ENCODE results near the gene LAMA2. TPM values are rescaled to one million over a fixed set of nuclear protein-coding genes. Genes with fewer than 3 reads are reported as not detected.
"Not testable (repeated sequence)": the region's sequence is repeated elsewhere in the genome, so short reads cannot be mapped to it uniquely, and the experiment has no call there.

The LAMA2 gene
- total RNA-seq, 1 donor from 2014 or later: 43.4 TPM

DNA sequence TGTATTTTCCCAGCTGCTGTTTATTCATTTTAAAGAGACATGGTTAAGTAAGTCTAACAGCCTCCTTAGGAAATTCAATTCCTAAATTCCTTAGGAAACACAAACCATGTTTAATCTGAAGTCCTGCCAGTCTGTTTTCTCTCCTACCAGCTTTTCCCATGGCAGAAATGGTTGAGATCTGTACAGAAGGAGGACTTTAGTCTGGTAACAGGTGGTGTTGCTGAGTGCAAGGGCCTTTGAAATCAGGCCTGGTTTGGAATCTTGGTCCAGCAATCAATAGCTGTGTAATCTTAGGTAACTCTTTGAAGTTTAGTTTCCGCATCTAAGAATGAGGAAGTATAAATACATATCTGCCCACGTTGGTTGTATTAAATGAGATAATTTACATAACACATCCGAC, 232.5 kb downstream of the LAMA2 start:
- no peak for DNase-seq (ENCODE audit: low spot score)

DNA sequence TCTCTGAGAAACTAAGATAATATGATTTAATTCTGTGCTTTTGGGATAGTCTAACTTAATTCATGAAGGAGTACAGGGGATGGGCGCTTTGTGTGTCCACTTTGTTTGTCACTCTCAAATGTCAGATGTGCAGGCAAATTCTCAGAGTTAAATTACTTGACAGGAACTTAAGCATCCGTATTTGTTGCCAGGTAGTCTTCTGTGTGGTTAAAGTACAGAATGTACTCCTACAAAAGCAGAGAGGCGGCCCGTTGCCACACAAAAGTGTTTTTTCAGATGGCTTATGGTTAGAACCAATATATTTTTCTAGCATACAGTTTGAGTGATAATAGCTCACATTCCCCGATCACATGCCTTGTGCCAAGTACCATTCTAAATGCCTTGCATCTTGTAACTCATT, 234.4 kb downstream of the LAMA2 start:
- DNase-seq (ENCODE audit: low spot score): no peak

DNA sequence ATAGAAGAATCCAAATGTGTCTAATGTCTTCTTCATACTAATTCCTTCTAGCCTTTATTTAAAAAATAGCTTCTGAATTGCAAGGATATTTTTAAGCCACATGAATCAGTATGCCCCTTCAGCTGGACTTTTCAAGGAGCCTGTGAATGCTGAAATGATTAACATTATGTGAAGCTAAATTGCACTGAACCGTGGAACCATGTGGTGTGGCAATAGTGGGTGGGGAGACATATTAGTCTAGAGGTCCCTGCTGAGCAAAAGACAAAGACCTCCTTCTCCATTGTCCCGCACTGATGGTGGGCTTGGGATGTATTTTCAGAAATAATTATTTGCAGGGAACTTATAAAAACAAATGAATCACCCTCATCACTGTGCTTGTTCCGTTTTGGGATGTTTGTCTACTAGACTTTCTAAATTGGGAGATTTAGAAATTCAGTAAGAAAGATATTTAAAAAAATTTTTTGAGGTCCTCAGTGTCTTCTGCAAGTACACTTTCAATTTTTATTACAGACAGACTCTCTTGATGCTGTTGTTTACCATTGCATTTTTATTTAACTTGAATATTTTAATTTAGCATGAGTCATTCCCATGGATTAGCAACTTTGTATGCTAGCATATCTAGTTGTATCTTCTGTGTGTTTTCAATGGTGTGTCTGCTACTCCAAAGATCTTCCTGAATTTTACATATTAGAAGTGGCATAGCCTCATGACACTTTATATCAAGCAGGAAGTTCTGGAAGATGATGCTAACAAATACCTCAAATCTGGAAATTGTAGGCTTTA, 238.1 kb downstream of the LAMA2 start:
- no peak for DNase-seq (ENCODE audit: low spot score)

DNA sequence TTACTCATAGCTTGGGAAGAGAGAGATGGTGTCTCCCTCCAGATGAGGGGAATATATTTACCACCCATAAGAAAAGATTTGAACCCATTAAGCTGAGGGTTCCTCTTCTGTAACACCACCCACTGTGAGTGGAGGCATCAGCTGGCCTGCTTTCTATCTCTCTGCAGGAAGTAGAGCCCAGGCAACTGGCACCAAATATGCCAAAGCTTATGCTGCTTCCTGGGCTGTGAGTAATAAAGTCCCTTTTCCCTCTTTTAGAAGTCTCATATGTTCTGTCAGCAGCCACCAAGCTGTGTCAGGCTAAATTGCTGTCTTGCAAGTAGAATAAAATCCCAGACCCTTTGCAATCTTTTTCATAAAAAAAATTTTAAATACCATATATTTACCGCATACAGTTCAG, 241.4 kb downstream of the LAMA2 start:
- no peak for DNase-seq (ENCODE audit: low spot score)

DNA sequence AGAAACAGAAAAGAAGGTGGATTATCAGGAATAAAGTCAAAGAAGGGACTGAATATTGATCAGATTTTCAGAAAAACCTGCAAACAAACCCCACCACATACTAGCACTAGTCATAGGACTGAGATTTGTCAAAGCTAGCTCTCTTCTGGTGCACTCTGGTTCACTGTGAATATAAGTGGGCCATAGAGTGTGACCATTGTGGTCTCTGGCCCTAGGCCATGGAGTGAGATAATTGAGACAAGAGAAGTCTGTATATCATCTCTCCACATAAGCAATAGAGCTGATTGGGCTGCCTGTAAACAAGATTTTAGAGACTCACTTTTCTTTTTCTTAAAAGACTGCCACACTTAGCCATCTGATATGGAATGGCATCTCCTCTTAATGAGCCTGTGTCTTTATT, 247.2 kb downstream of the LAMA2 start:
- no peak for DNase-seq (ENCODE audit: low spot score)

DNA sequence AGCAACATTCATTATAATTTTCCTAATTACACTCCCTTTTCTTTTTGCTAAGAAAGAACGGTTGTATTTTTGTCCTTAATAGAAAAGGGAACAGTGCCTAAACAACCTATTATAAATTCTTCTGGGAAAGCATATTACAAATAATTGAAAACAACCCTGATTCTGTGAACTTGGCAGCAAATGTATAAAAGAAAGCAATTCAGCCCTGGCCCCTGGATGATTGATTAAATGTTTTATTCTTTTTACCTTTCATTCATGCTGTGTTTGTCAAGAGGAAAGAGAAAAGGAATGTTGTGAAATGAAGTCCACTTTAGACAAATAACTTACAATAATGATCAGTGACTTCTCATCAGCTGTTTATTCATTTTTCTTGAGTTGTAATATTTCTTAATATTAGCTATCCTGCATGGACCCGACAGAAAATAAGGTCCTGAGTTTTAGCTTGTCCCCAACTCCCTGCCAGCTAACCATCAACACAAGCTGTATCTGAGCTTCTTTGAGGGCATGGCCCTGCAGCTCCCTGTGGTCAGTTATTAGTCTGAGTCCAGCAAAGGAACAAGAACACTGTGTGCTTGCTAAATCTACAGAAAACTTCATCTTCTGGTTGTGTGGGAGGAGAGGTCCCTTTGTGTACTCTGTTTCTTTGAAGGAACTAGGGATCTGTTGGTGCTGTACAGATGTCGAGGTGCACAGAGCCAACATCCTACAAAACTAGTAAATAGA, 248.2 kb downstream of the LAMA2 start:
- no peak for DNase-seq (ENCODE audit: low spot score)

DNA sequence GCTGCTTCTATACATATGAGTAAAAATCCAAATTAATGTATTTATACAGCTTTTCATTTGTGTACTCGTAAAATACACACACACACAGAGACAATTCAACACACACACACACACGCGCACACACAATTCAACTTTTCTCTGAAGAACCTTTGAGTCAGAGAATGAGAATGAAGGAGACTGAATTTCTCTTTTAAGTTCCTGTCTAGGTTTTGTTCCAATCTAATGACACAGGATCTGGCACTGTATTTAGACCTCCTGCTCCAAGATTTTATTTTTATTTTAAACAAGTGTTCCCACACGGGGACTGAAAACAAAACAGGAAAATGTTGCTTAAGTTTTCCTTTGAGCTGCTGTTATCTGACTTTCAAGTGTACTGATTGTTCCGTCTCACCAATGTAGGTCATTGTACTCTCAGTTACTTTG, 250.8 kb downstream of the LAMA2 start:
- no peak for DNase-seq (ENCODE audit: low spot score)

DNA sequence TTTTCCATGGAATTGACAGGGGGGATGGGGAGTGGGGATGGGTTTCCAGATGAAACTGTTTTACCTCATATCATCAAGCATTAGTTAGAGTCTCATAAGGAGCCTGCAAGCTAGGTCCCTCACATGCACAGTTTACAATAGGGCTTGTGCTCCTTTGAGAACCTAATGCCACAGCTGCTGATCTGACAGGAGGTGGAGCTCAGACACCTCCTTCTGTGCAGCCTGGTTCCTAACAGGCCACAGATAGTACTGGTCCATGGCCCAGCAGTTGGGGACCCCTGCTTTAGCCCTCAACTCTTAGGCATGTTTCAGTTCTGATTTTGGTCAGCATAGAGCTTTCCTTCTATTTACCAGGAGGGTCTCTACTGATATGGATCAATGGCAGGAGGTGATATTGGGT, 251.6 kb downstream of the LAMA2 start:
- DNase-seq (ENCODE audit: low spot score): no peak

DNA sequence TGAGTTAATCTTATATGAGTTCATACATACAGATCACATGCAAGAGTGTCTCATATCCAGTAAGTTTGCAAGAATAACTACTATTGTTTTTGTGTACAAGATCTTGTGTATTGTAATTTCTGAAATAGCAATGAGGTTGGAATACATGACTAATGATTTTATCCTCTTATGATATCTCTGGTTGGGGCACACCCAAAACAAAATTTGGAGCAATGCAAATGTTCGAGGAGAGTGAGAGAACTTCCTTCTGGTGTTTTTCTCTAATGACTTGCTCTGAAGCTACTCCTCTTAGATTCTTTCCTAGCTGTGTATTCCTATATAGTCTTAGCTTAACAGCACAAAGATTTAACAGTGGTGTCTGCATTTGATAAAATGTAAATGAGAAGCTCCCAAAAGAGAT, 252.5 kb downstream of the LAMA2 start:
- DNase-seq (ENCODE audit: low spot score): no peak

DNA sequence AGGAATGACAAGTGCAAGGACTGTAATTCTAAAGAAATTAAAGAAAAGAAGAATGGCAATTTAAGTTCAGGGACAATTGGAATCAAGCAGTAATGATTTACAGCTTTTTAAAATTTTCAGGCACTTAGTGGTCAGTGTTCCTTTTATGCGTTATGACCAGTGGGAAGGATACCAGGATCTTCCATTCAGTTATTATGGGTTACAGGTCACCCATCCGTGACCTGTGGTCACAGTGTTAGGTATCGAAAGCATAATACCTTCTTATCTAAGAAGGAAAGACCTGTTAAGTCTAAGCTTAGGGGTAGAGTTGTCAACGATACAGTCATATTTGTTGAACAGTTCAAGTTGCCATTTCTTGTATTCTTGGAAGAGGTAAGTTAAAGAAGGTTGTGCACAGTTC, 253.8 kb downstream of the LAMA2 start:
- DNase-seq (ENCODE audit: low spot score): no peak

DNA sequence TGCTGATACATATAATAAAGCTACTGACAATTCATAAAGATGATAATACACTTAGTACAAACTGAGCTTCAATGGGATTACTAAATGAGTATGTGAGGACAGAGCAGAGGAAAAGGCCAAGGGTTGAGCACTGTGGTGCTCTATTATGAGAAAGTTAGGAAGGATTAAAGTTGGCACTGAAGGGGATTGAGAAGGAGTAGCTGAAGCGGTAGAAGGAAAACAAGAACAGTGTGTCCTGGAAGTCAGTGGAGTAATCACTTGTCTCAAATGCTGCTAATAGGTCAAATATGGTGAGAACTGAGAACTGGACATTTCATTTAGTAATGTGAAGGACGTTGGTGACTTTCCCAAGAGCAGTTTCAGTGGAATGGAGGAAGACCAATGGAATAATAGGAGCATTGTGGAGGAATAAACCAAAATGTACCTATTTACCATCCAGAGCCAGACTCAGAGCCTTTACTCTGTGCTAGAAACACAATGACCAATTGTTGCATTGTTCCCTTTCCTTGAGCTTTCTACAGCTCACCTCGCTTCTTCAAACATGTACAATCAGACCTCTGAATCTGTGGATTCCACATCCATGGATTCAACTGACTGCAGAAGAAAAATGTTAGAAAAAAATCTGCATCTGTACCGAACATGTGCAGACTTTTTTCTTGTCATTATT, 255.9 kb downstream of the LAMA2 start:
- no peak for DNase-seq (ENCODE audit: low spot score)

DNA sequence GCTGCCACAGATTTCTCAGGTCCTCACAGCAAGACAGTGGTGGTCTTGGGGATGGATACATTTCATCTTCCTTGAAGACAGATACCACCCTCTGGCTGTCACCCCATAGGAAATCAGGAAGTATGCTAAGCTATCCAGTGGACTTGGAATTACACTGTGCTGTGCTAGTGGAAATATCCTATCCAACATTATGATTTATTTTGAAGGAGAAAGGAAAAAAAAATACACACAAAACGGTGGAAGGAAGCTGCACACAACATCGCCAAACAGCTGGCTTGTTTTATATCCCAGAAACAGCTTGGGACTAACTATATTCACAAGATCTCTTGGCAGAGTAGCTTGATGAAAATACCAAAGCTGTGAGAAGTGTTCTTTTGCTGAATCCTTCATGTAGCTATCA, 257.6 kb downstream of the LAMA2 start:
- DNase-seq (ENCODE audit: low spot score): no peak

DNA sequence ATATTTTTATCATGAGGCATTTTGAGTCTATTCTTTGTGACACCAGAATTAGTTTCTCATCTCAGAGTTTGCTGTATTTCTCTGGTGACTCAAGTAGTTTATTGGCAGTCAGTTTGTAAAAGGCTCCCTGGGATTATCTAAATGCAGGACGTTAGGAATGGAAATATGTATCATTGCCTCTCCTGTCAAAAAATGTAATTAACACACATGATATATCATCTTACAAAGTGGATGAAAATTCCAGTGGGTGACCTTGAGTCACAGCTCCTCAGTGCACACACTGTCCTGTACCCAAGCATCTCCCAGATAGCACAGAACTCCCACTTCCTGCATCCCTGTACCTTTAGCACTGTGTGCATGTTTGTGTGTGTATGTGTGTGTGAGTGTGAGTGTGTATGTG, 258.6 kb downstream of the LAMA2 start:
- no peak for DNase-seq (ENCODE audit: low spot score)

DNA sequence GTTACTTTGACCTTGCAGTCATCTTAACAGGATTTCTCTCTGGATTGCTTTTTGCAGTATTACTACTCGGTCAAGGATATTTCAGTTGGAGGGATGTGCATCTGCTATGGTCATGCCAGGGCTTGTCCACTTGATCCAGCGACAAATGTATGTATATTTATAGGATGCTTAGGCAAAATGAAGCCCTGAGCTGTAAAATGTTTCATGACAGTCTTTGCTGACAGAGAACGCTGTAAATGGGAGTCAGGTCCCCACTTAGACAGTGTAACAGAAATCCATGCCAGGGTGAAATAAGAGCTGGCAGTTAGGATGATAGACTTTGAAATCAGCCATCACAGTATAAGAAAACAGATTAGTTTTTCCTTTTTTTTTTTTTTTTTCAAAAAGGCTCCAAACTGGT, 264.0 kb downstream of the LAMA2 start:
- no peak for DNase-seq (ENCODE audit: low spot score)

DNA sequence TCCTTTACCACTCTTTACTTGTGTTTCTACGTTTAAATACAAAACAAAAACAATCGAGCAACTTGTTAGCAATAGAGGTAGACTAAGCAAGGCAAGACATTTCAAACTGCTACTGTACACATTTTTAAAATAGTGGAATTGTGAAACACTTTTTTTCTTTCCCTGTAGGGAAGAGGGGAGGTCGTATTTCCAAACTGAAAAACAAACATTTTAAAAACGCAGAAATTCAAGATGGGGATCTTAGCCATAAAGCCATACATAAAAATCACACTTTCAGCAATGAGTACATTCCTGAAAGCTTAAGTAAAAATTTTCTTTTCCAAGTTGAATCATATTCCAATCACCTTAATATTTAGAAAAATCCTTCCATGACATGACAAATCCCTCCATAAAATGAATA, 267.6 kb downstream of the LAMA2 start:
- DNase-seq (ENCODE audit: low spot score): no peak

DNA sequence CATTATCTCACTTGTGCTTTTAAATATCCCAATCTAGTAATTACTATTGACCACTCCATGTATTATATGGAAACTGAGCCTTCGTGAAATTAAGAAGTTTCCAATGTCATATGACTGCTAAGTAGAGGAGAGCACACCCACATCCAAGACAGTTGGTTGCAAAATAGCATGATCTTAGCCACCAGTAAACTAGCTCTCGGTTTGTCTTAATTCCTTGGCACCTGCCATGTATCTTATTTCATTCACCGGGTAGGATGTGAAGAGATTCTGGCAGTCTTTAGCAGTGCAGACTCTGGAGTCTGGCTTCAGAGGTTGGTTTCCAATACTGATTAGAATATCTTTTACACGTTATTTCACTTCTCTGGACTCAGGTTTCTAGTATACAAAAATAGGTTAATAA, 270.3 kb downstream of the LAMA2 start:
- DNase-seq (ENCODE audit: low spot score): no peak

DNA sequence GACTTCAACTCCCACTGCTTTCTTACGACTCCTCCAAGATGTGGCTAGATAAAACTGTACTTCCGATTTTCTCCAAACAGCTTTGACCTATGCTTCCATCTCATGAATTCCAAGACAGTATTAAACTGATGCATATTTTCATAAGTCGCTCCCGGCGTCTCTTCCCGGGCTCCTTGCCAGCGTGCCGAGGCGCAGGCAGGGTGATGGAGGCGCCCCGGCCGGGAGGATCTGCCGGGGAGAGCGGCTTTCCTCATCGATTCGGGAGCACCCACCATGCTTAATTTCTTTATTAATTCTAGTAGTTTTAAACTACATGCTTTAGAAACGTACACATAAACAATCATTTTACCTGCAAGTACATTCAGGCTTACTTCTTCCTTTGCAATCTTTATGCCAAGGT, 276.3 kb downstream of the LAMA2 start:
- DNase-seq (ENCODE audit: low spot score): not testable (repeated sequence)

DNA sequence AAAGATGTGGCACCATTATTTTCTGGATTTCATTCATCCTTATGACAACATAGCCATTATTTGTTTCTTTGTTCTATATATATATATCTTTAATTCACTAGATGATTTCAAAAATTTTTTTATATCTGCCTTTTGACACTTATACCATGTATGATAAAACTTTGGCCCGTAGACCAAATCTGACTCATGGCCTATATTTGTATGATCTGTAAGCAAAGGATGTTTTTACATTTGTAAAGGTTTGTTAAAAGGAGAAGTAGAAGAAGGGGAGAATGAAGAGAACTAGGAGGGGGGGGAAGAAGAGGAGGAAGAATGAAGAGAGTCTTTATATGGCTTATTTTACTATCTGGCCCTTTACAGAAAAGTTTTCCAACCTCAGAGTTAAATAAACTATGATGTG, 279.7 kb downstream of the LAMA2 start:
- DNase-seq (ENCODE audit: low spot score): no peak

DNA sequence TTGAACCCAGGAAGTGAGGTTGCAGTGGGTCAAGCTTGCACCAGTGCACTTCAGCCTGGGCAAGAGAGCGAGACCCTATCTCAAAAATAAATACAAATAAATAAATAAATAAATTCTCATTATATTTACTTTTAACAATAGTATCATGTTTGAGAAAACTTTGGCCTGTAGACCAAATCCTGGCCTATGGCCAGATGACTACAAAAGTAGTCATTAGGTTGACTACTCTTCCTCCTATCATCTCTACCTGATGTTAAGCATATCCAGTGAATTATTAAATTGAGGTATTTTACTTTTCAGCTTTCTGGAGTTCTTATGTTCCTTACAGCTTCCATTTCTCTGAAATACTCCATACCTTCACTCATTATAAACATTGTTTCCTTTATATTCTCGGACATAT, 280.6 kb downstream of the LAMA2 start:
- DNase-seq (ENCODE audit: low spot score): no peak

DNA sequence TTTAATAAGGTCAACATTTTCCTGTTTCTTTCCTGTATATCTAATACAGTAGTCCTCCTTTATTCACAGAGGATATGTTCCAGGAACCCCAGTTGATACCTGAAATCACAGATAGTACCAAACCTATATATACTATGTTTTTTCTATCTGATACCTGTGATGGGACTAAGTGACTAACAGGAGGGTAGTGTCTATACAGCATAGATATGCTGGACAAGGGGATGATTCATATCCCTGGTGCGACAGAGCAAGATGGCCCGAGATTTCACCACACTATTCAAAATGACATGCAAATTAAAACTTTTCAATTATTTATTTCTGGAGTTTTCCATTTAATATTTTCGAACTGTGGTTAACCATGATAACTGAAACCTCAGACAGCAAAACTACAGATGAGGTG, 281.1 kb downstream of the LAMA2 start:
- DNase-seq (ENCODE audit: low spot score): no peak

DNA sequence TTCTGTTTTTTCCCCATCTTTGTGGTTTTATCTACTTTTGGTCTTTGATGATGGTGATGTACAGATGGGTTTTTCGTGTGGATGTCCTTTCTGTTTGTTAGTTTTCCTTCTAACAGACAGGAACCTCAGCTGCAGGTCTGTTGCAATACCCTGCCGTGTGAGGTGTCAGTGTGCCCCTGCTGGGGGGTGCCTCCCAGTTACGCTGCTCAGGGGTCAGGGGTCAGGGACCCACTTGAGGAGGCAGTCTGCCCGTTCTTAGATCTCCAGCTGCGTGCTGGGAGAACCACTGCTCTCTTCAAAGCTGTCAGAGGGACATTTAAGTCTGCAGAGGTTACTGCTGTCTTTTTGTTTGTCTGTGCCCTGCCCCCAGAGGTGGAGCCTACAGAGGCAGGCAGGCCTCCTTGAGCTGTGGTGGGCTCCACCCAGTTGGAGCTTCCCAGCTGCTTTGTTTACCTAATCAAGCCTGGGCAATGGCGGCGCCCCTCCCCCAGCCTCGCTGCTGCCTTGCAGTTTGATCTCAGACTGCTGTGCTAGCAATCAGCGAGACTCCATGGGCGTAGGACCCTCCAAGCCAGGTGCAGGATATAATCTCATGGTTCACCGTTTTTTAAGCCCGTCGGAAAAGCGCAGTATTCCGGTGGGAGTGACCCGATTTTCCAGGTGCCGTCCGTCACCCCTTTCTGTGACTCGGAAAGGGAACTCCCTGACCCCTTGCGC, 289.5 kb downstream of the LAMA2 start:
- DNase-seq (ENCODE audit: low spot score): not testable (repeated sequence)

DNA sequence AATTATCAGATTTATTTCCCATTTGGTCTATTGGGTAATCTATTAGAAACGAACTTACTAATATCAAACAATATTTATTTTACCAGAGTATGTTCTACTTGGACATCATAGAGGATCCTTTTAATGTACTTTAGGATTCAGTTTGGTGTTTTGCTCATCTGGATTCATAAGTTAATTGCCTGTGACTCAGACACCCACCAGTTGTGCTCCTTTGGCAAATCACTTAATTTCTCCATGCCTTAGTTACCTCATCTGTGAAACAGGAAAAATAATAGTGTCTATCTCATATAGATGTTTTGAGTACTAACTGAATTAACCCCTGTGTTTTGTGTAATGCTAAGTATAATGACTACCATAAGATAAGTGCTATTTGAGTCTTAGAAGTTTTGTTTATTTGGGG, 292.1 kb downstream of the LAMA2 start:
- DNase-seq (ENCODE audit: low spot score): no peak
